H9 (cell line): ENCODE data around the gene AKAP9. TPM values are rescaled to one million over a fixed set of nuclear protein-coding genes. Genes with fewer than 3 reads are reported as not detected.

Experiments used
- DNase-seq: peaks from one replicate; pipeline ENCODE4 v3.0.0-alpha.2; 2017
- H2AFZ ChIP-seq: one replicate; pipeline ENCODE4 v1.6.1; 2013; ENCODE audit warnings: mild to moderate bottlenecking, low read length, control low read depth, moderate library complexity
- H2AK5ac ChIP-seq: 2 replicates; pipeline ENCODE4 v1.6.1; 2013; ENCODE audit warnings: low read length, control low read depth, mixed read lengths; ENCODE audit not compliant: insufficient read length
- H2BK120ac ChIP-seq: one replicate; pipeline ENCODE4 v1.6.1; 2013; ENCODE audit warnings: low read depth, mild to moderate bottlenecking, low read length, control low read depth, inconsistent platforms; ENCODE audit not compliant: poor library complexity, severe bottlenecking
- H2BK12ac ChIP-seq: 2 replicates; pipeline ENCODE4 v1.6.1; 2013; ENCODE audit warnings: low read length, control low read depth, mixed read lengths, low read depth; ENCODE audit not compliant: insufficient read length
- H2BK15ac ChIP-seq: 2 replicates; pipeline ENCODE4 v1.6.1; 2013; ENCODE audit warnings: low read depth, low read length, control low read depth
- H2BK20ac ChIP-seq: one replicate; pipeline ENCODE4 v1.6.1; 2013; ENCODE audit warnings: low read depth, mild to moderate bottlenecking, low read length, control low read depth, inconsistent platforms; ENCODE audit not compliant: poor library complexity, severe bottlenecking
- H2BK5ac ChIP-seq: 2 replicates; pipeline ENCODE4 v1.6.1; 2013; ENCODE audit warnings: low read length, control low read depth, mixed read lengths; ENCODE audit not compliant: insufficient read length
- H3K14ac ChIP-seq: 2 replicates; pipeline ENCODE4 v1.6.1; 2013; ENCODE audit warnings: low read length, control low read depth; ENCODE audit not compliant: insufficient read depth
- H3K18ac ChIP-seq: 2 replicates; pipeline ENCODE4 v1.6.1; 2013; ENCODE audit warnings: low read depth, mild to moderate bottlenecking, mixed read lengths, low read length, control low read depth; ENCODE audit not compliant: insufficient read length
- H3K23ac ChIP-seq: 2 replicates; pipeline ENCODE4 v1.6.1; 2013; ENCODE audit warnings: low read length, control low read depth, mixed read lengths, low read depth; ENCODE audit not compliant: insufficient read length
- H3K23me2 ChIP-seq: 2 replicates; pipeline ENCODE4 v1.6.1; 2013; ENCODE audit warnings: low read depth, mild to moderate bottlenecking, mixed read lengths, low read length, control low read depth; ENCODE audit not compliant: insufficient read length, poor library complexity, severe bottlenecking
- H3K27ac ChIP-seq: 2 replicates; pipeline ENCODE4 v1.5.1; 2013; ENCODE audit warnings: low read length, control low read depth, mixed read lengths, low read depth; ENCODE audit not compliant: insufficient read length
- H3K27me3 ChIP-seq: 2 replicates; pipeline ENCODE4 v1.6.1; 2013; ENCODE audit warnings: low read length, control low read depth, inconsistent platforms; ENCODE audit not compliant: insufficient read depth
- H3K4ac ChIP-seq: 2 replicates; pipeline ENCODE4 v1.6.1; 2013; ENCODE audit warnings: low read depth, mild to moderate bottlenecking, control low read depth, inconsistent platforms, low read length, moderate library complexity
- H3K4me1 ChIP-seq: 2 replicates; pipeline ENCODE4 v1.6.1; 2013; ENCODE audit warnings: low read length, control low read depth, inconsistent platforms; ENCODE audit not compliant: insufficient read depth
- H3K4me2 ChIP-seq: 2 replicates; pipeline ENCODE4 v1.6.1; 2013; ENCODE audit warnings: low read length, control low read depth, mixed read lengths; ENCODE audit not compliant: insufficient read length, insufficient read depth
- H3K56ac ChIP-seq: 2 replicates; pipeline ENCODE4 v1.6.1; 2013; ENCODE audit warnings: low read depth, mild to moderate bottlenecking, mixed read lengths, low read length, control low read depth; ENCODE audit not compliant: insufficient read length
- H3K79me1 ChIP-seq: 2 replicates; pipeline ENCODE4 v1.6.1; 2013; ENCODE audit warnings: low read depth, mild to moderate bottlenecking, moderate library complexity, low read length, control low read depth, inconsistent platforms; ENCODE audit not compliant: insufficient read depth, poor library complexity, severe bottlenecking
- H3K79me2 ChIP-seq: 2 replicates; pipeline ENCODE4 v1.6.1; 2013; ENCODE audit warnings: low read length, control low read depth, inconsistent platforms; ENCODE audit not compliant: insufficient read depth
- H3K9ac ChIP-seq: 2 replicates; pipeline ENCODE4 v1.6.1; 2013; ENCODE audit warnings: low read length, control low read depth, mixed read lengths; ENCODE audit not compliant: insufficient read length; ENCODE audit errors: extremely low read depth
- H3K9me3 ChIP-seq: one replicate; pipeline ENCODE4 v1.6.1; 2013; ENCODE audit warnings: low read depth, low read length, inconsistent platforms; ENCODE audit not compliant: control insufficient read depth
- H3T11ph ChIP-seq: one replicate; pipeline ENCODE4 v1.6.1; 2013; ENCODE audit warnings: mild to moderate bottlenecking, low read length, control low read depth, inconsistent platforms
- H4K20me1 ChIP-seq: one replicate; pipeline ENCODE4 v1.6.1; 2013; ENCODE audit not compliant: control insufficient read depth, insufficient read length, insufficient read depth
- H4K5ac ChIP-seq: 2 replicates; pipeline ENCODE4 v1.6.1; 2013; ENCODE audit warnings: low read depth, mild to moderate bottlenecking, mixed read lengths, low read length, control low read depth; ENCODE audit not compliant: insufficient read length
- H4K8ac ChIP-seq: replicated peaks from 2 replicates; pipeline ENCODE4 v1.6.1; 2013; ENCODE audit warnings: low read length, control low read depth, mixed read lengths, low read depth; ENCODE audit not compliant: insufficient read length
- H4K91ac ChIP-seq: 2 replicates; pipeline ENCODE4 v1.6.1; 2013; ENCODE audit warnings: low read depth, mild to moderate bottlenecking, moderate library complexity, mixed read lengths, low read length, control low read depth; ENCODE audit not compliant: insufficient read length
- H3K27ac Mint-ChIP-seq, 3 experiments: 2 replicates in 2 of 3; 3 replicates in 1 of 3; pipeline ENCODE4 v1.8.0; 2020 to 2021; ENCODE audit warnings: mixed read lengths in 3 of 3, mild to moderate bottlenecking in 1 of 3, moderate library complexity in 1 of 3
- H3K27me3 Mint-ChIP-seq: 2 replicates; pipeline ENCODE4 v1.8.0; 2021; ENCODE audit warnings: low read depth, mild to moderate bottlenecking, moderate library complexity, mixed read lengths
- H3K36me3 Mint-ChIP-seq, 3 experiments: 2 replicates in 2 of 3; 3 replicates in 1 of 3; pipeline ENCODE4 v1.8.0; 2020 to 2021; ENCODE audit warnings: low read depth in 3 of 3, mixed read lengths in 3 of 3; ENCODE audit not compliant: insufficient read depth in 1 of 3
- H3K4me1 Mint-ChIP-seq, 2 experiments: 2 replicates each; pipeline ENCODE4 v1.8.0; 2020; ENCODE audit warnings: mixed read lengths in 2 of 2
- H3K4me3 Mint-ChIP-seq, 2 experiments: 2 replicates in 1 of 2; 3 replicates in 1 of 2; pipeline ENCODE4 v1.8.0; 2020 to 2021; ENCODE audit warnings: mild to moderate bottlenecking in 2 of 2, mixed read lengths in 2 of 2, moderate library complexity in 1 of 2
- H3K9me3 Mint-ChIP-seq, 2 experiments: 2 replicates in 1 of 2; 3 replicates in 1 of 2; pipeline ENCODE4 v1.8.0; 2020; ENCODE audit warnings: mild to moderate bottlenecking in 2 of 2, mixed read lengths in 2 of 2, moderate library complexity in 1 of 2
- WGBS: extraction: QIAGEN DNeasy Blood & Tissue Kit; methylation state at CpG from one replicate; pipeline ENCODE4 v1.1.7; 2013; ENCODE audit warnings: missing lambda C conversion rate, low lambda C conversion rate, mixed read lengths; ENCODE audit not compliant: insufficient read length; ENCODE audit errors: extremely low coverage; 5-methylcytosine and 5-hydroxymethylcytosine counted together
- total RNA-seq: library from RNA; stranded (reverse); gene quantifications from 2 replicates; pipeline ENCODE4 v1.2.1, GENCODE V29; 2021
- TF ChIP-seq, protein P1 (sequence below): fragments of 200-600 bp; sonication (generic); conservative IDR thresholded peaks from 3 replicates; pipeline ENCODE4 v1.8.0; 2021; ENCODE audit warnings: antibody characterized with exemption, mild to moderate bottlenecking

AKAP9 gene
- total RNA-seq, 1 experiment from 2014 or later: 22.4 TPM

DNA sequence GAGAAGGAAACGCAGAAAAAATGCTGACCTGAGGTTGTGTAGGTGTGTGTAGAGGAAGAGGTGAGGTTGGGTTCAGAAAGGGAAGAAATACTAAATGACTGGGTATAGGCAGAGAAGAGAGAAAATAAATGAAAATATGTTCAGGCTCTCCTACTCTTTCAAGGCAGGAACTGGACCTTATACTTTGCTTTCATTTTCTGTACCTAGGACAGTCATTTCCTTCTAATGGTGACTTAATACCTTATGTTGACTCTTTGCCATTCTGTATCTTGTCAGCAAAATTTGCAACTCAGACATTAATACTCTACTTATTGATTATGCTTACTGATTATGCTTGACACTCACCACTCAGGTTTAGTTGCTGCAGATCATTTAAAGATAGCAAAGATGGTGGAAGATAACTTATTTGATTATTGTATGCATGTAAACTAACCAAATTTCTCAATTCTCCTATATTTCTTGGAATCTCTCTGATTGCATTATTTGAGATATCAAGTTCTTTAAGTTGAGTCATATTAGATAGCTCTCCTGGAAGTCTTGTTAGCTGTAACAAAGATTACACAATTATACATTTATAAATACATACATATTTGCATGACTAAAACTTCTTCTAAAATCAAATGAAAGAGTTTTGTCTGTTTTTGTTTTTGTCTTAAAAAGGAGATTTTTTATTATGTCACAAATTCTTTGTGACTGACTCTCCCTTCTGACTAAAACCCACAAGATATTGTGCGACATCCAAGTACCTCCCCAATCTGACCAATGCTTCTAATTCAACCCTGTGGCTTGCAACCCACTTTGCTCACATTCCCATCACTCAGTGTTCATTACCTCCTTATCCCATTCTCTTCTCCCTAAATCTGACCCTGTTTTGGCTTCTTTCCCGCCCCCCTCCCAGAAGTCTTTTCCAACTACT lies 218.3 kb downstream of the AKAP9 start:
- Mint-ChIP-seq H3K27ac (no peak overlapping the region), H3K27me3 (no peaks in the 10 kb centered on the region), H3K4me3 (no peak overlapping the region), H3K36me3 (no peaks in the 10 kb centered on the region), H3K4me1 (peaks cover 0 to 4% of the 10 kb centered on the region in 2 experiments; a peak in 1 of 4 replicates), H3K9me3 (no peaks in the 10 kb centered on the region)
- Histone ChIP-seq H3K9me3 (no peaks in the 10 kb centered on the region), H2AK5ac (no peak overlapping the region), H2AFZ (no peak overlapping the region), H2BK12ac (no peak overlapping the region), H2BK5ac (no peak overlapping the region), H3K9ac (no peak overlapping the region), H3K4me1 (no peaks in the 10 kb centered on the region), H4K5ac (no peak overlapping the region), H3K18ac (no peak overlapping the region), H4K20me1 (no peaks in the 10 kb centered on the region), H3K23me2 (no peaks in the 10 kb centered on the region), H3K79me2 (no peaks in the 10 kb centered on the region), H3K23ac (no peak overlapping the region), H2BK15ac (no peak overlapping the region), H3K79me1 (no peaks in the 10 kb centered on the region), H3T11ph (no peak overlapping the region), H3K27ac (no peak overlapping the region), H3K4ac (no peak overlapping the region), H3K27me3 (no peaks in the 10 kb centered on the region), H3K56ac (no peak overlapping the region), H3K14ac (no peak overlapping the region), H2BK20ac (no peak overlapping the region), H2BK120ac (no peak overlapping the region), H4K8ac (no peak overlapping the region), H4K91ac (no peak overlapping the region), H3K4me2 (no peak overlapping the region)
- WGBS: no CpG with 5 or more reads among the region's 3 CpGs
- no peak for DNase-seq
- TF ChIP-seq, protein P1, sequence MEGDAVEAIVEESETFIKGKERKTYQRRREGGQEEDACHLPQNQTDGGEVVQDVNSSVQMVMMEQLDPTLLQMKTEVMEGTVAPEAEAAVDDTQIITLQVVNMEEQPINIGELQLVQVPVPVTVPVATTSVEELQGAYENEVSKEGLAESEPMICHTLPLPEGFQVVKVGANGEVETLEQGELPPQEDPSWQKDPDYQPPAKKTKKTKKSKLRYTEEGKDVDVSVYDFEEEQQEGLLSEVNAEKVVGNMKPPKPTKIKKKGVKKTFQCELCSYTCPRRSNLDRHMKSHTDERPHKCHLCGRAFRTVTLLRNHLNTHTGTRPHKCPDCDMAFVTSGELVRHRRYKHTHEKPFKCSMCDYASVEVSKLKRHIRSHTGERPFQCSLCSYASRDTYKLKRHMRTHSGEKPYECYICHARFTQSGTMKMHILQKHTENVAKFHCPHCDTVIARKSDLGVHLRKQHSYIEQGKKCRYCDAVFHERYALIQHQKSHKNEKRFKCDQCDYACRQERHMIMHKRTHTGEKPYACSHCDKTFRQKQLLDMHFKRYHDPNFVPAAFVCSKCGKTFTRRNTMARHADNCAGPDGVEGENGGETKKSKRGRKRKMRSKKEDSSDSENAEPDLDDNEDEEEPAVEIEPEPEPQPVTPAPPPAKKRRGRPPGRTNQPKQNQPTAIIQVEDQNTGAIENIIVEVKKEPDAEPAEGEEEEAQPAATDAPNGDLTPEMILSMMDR: no peak

Other genes with a start within 250 kb of the AKAP9 start
- 19.8 and 21.3 TPM in 2 replicates for gene MTERF1, start 60.2 kb upstream of the AKAP9 start, total RNA-seq
- gene CYP51A1, start 193.6 kb downstream of the AKAP9 start, total RNA-seq: 80.0 and 84.8 TPM in 2 replicates
- gene LRRD1, start 238.3 kb downstream of the AKAP9 start, total RNA-seq: not detected in 2 replicates